Stomach (tissue), 9 donors: ENCODE results near the gene GUK1. TPM values are rescaled to one million over a fixed set of nuclear protein-coding genes. Genes with fewer than 3 reads are reported as not detected.

Experiments
- DNase-seq, 2 donors: peaks; one replicate each; pipeline versions ENCODE4 v3.0.0 to v3.0.0-alpha.2; 2013 to 2019
- H3K27ac ChIP-seq, 5 donors: fragments of 200-600 bp in 4 of 5; sonication (generic) in 4 of 5; one replicate each; pipeline ENCODE4 v1.5.1; 2013 to 2019; ENCODE audit warnings: mild to moderate bottlenecking in 1 of 5, moderate library complexity in 1 of 5
- H3K27me3 ChIP-seq, 3 donors: fragments of 200-600 bp; sonication (generic); one replicate each; pipeline ENCODE4 v1.5.1; 2017 to 2019; ENCODE audit warnings: mixed run types in 1 of 3
- H3K36me3 ChIP-seq, 4 donors: fragments of 200-600 bp; sonication (generic); 1 replicate in 3 of 4; 2 replicates in 1 of 4; pipeline ENCODE4 v1.5.1; 2016 to 2019
- H3K4me1 ChIP-seq, 4 donors: fragments of 200-600 bp; sonication (generic); one replicate each; pipeline ENCODE4 v1.5.1; 2016 to 2019
- H3K4me3 ChIP-seq, 4 donors: fragments of 200-600 bp; sonication (generic) in 3 of 4; one replicate each; pipeline ENCODE4 v1.5.1; 2016 to 2019; ENCODE audit warnings: mild to moderate bottlenecking in 1 of 4
- H3K9me3 ChIP-seq, 4 donors: fragments of 200-600 bp; sonication (generic); one replicate each; pipeline ENCODE4 v1.5.1; 2016 to 2019
- CTCF ChIP-seq, 7 experiments: fragments of 450-650 bp in 4 of 7; fragments of 200-600 bp in 3 of 7; sonication (generic) in 3 of 7; IDR thresholded peaks; one replicate each; pipeline ENCODE4 v1.5.1; 2016 to 2019; ENCODE audit warnings: antibody characterized with exemption in 7 of 7, control low read depth in 2 of 7, mild to moderate bottlenecking in 1 of 7
- EP300 ChIP-seq: sonication (generic); formaldehyde crosslinking; IDR thresholded peaks from one replicate; pipeline ENCODE4 v1.6.1; 2017; ENCODE audit warnings: antibody characterized with exemption
- POLR2A ChIP-seq, 4 donors: fragments of 450-650 bp; IDR thresholded peaks; one replicate each; pipeline ENCODE4 v1.6.1; 2016; ENCODE audit warnings: antibody characterized with exemption in 4 of 4, control low read depth in 2 of 4, mild to moderate bottlenecking in 1 of 4, moderate library complexity in 1 of 4
- POLR2AphosphoS5 ChIP-seq, 3 donors: sonication (generic); formaldehyde crosslinking; IDR thresholded peaks; one replicate each; pipeline ENCODE4 v1.6.1; 2016; ENCODE audit warnings: antibody characterized with exemption in 3 of 3
- WGBS, 5 donors: extraction: QIAGEN DNeasy Blood & Tissue Kit in 3 of 5; methylation state at CpG; one replicate each; pipeline versions ENCODE4 v1.1.5 to v1.1.7; 2013 to 2018; 5-methylcytosine and 5-hydroxymethylcytosine counted together
- intact Hi-C: fragments of 100-400 bp; cut with DNase I; formaldehyde crosslinking; loops from one replicate; pipeline ENCODE4 v1.15.1; 2023; ENCODE audit warnings: low total_unique reads
- polyA plus RNA-seq, 3 donors: library from polyadenylated mRNA; stranded (reverse); fragments of 200-250 nt; gene quantifications; one replicate each; pipeline ENCODE4 v1.2.3, GENCODE V29; 2013
- small RNA-seq, 4 donors: library from RNA; depleted of rRNA; stranded (forward); fragments of <200 nt; gene quantifications; one replicate each; pipeline ENCODE3, GENCODE V24; 2016
- total RNA-seq, 5 donors: library from RNA; depleted of rRNA; stranded (reverse); fragments of >200 nt; gene quantifications; one replicate each; pipeline versions ENCODE4 v1.1.0 to v1.2.3, GENCODE V29; 2014 to 2016
- donor health status: healthy with polysubstance abuse.
- donor health status: Bipolar disorder and iron deficiency.
- donor health status: healthy.

The GUK1 gene
- total and polyA plus RNA-seq, 8 donors = 179 to 613 (median 282) TPM

DNA sequence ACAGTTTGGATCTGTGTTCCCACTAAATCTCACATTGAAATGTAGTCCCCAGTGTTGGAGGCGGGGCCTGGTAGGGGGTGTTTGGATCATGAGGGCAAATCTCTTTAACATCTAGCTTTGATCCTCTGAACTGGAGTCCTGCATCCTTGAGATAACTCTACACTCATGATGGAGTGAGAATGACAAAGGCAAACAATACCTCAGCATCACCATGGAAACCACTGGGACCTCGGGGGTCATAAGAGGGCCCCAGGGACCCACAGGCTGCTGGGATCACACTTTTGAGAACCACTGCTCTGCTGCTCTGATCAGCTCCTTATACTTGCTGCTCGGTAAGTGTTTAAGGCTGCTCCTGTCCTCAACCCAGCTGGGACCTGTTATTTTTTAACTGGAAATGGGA is 54.4 kb downstream of the GUK1 start:
- DNase-seq = no peak
- Histone ChIP-seq H3K4me3 (no peak overlapping the region), H3K36me3 (peaks cover 0 to 11% (median 2%) of the 10 kb centered on the region in 4 donors), H3K27me3 (no peaks in the 10 kb centered on the region), H3K9me3 (peaks cover 0 to 18% (median 11%) of the 10 kb centered on the region in 4 donors), H3K4me1 (no peaks in the 10 kb centered on the region), H3K27ac (no peak overlapping the region)
- TF ChIP-seq EP300 (no peak), CTCF (IDR thresholded peaks at IDR 0.05) (no peak), POLR2AphosphoS5 (IDR thresholded peaks at IDR 0.05) (no peak), POLR2A (IDR thresholded peaks at IDR 0.05) (no peak)
- WGBS, 5 donors = 76 to 91% (median 80%) methylated on average over 3 of the region's 3 CpGs
- intact Hi-C loops = no loop called here

GRCh38 chr1:228194921-228195812 is 55.1 kb downstream of the GUK1 start:
- H3K4me1 ChIP-seq = no peaks in the 10 kb centered on the region
- H3K4me3 ChIP-seq = no peak overlapping the region
- H3K36me3 ChIP-seq = peaks cover 0 to 11% (median 2%) of the 10 kb centered on the region in 4 donors
- intact Hi-C loops = no loop called here
- H3K27me3 ChIP-seq = no peaks in the 10 kb centered on the region
- peaks cover 0 to 25% (median 15%) of the 10 kb centered on the region in 4 donors for H3K9me3 ChIP-seq
- TF ChIP-seq POLR2A (IDR thresholded peaks at IDR 0.05) (no peak), POLR2AphosphoS5 (IDR thresholded peaks at IDR 0.05) (no peak), EP300 (no peak), CTCF (IDR thresholded peaks at IDR 0.05) (no peak)
- WGBS, 5 donors = 84 to 95% (median 90%) methylated on average over 8 of the region's 8 CpGs
- no peak overlapping the region for H3K27ac ChIP-seq
- no peak for DNase-seq

DNA sequence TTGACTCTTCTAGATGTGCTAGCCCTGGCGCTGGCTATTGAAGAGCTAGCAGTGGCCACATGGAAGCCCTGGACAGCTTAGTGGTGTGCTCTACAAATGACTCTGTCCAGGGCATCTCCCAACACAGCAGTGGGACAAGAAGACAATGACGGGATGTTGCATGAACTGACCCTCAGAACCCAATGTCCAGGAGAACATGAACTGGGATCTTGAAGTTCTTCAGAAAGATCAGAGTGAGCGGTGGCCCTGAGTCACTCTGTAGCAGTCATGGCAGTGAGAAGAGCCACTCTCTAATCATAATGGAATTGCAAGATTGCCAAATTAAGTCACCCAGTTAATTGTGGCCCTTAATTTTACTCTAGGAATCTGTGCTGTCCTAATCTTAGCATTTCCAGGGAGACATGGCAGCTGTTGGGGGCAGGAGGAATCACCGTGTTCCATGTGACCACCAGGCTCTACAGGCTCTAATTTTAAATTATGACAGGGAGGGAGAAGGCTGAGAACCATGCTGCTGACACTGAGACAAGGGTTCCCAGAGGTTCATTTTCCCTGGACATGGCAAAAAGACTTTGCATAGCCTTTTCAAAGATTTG is 57.6 kb downstream of the GUK1 start:
- peaks cover 0 to 11% (median 2%) of the 10 kb centered on the region in 4 donors for H3K36me3 ChIP-seq
- no peaks in the 10 kb centered on the region for H3K4me1 ChIP-seq
- no peak overlapping the region for H3K4me3 ChIP-seq
- WGBS, 5 donors = 93 to 98% (median 95%) methylated on average over 4 of the region's 4 CpGs
- no peak for DNase-seq
- H3K27ac ChIP-seq = no peak overlapping the region
- intact Hi-C loops = no loop called here
- peaks cover 0 to 28% (median 15%) of the 10 kb centered on the region in 4 donors for H3K9me3 ChIP-seq
- TF ChIP-seq POLR2A (IDR thresholded peaks at IDR 0.05) = no peak
- TF ChIP-seq POLR2AphosphoS5 (IDR thresholded peaks at IDR 0.05) = no peak
- TF ChIP-seq EP300 = no peak
- no peak for TF ChIP-seq CTCF (IDR thresholded peaks at IDR 0.05)
- no peaks in the 10 kb centered on the region for H3K27me3 ChIP-seq

Small RNA genes lying within 50 kb of the gene (small RNA-seq; reads per million reads assigned to genes)
- 0 reads per million in 4 donors for gene AL359510.1

Other genes with a start within 250 kb of the GUK1 start
- gene WNT9A, start 192.3 kb upstream of the GUK1 start, total RNA-seq = 10 to 100 TPM in 1 of 5 donors, 1 to 10 TPM in 4; 1.7 to 22.2 (median 4.3) TPM
- 1 to 10 TPM; 1.1 to 2.0 (median 1.1) TPM for gene WNT9A, start 192.3 kb upstream of the GUK1 start, polyA plus RNA-seq
- gene WNT3A, start 133.3 kb upstream of the GUK1 start, total RNA-seq = not detected
- under 1 TPM in 2 of 3 donors, not detected in 1; 0.31 to 0.90 TPM for gene WNT3A, start 133.3 kb upstream of the GUK1 start, polyA plus RNA-seq
- 100 to 1,000 TPM; 111 to 289 (median 131) TPM for gene ARF1, start 57.6 kb upstream of the GUK1 start, total RNA-seq
- 100 to 1,000 TPM; 230 to 310 (median 271) TPM for gene ARF1, start 57.6 kb upstream of the GUK1 start, polyA plus RNA-seq
- gene C1orf35, start 37.0 kb upstream of the GUK1 start, total RNA-seq = 10 to 100 TPM in 2 of 5 donors, 1 to 10 TPM in 2, under 1 TPM in 1; 0.58 to 94.7 (median 5.0) TPM
- gene C1orf35, start 37.0 kb upstream of the GUK1 start, polyA plus RNA-seq = 10 to 100 TPM; 12.8 to 30.5 (median 20.0) TPM
- 100 to 1,000 TPM in 1 of 5 donors, 10 to 100 TPM in 4; 18.7 to 101 (median 77.4) TPM for gene MRPL55, start 31.0 kb upstream of the GUK1 start, total RNA-seq
- 100 to 1,000 TPM; 136 to 158 (median 156) TPM for gene MRPL55, start 31.0 kb upstream of the GUK1 start, polyA plus RNA-seq
- 10 to 100 TPM in 1 of 5 donors, 1 to 10 TPM in 2, not detected in 2; 1.3 to 26.6 (median 1.7) TPM for gene GJC2, start 9.7 kb downstream of the GUK1 start, total RNA-seq
- 1 to 10 TPM in 1 of 3 donors, under 1 TPM in 2; 0.46 to 1.8 (median 0.87) TPM for gene GJC2, start 9.7 kb downstream of the GUK1 start, polyA plus RNA-seq
- gene IBA57, start 25.5 kb downstream of the GUK1 start, total RNA-seq = 1 to 10 TPM; 1.2 to 6.1 (median 5.0) TPM
- gene IBA57, start 25.5 kb downstream of the GUK1 start, polyA plus RNA-seq = 1 to 10 TPM; 1.4 to 5.3 (median 3.7) TPM
- gene OBSCN, start 67.8 kb downstream of the GUK1 start, total RNA-seq = 100 to 1,000 TPM in 1 of 5 donors, 10 to 100 TPM in 4; 24.6 to 111 (median 39.1) TPM
- gene OBSCN, start 67.8 kb downstream of the GUK1 start, polyA plus RNA-seq = 10 to 100 TPM in 1 of 3 donors, 1 to 10 TPM in 2; 7.2 to 19.7 (median 7.7) TPM